ENCODE data around the gene PGAP3. TPM values are rescaled to one million over a fixed set of nuclear protein-coding genes. Genes with fewer than 3 reads are reported as not detected.

Gene PGAP3
- total RNA-seq, 4 donors from 2014 or later = 19.9 to 82.6 (median 46.2) TPM

DNA sequence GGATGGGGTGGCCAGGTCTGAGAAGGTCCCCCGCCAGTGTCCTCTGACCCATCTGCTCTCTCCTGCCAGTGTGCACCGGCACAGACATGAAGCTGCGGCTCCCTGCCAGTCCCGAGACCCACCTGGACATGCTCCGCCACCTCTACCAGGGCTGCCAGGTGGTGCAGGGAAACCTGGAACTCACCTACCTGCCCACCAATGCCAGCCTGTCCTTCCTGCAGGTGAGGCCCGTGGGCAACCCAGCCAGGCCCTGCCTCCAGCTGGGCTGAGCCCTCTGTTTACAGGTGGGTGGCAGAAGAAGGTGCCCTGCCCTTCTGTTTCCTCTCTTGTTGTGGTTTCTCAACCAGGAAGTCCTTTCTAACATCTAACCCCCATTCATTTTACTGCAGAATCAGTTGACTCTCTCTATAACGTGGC lies 19.1 kb upstream of the PGAP3 start:
- H3K27me3 ChIP-seq = no peaks in the 10 kb centered on the region
- H3K4me1 ChIP-seq = peaks cover 34 to 62% (median 60%) of the 10 kb centered on the region in 4 donors
- WGBS, 2 donors (ENCODE audit: low coverage in 1 of 2) = 60% methylated on average over 7 of the region's 7 CpGs; no CpG with 5 or more reads in 1 of the 2 donors
- no peaks in the 10 kb centered on the region for H3K9me3 ChIP-seq
- no peak overlapping the region for H3K4me3 ChIP-seq
- peak overlapping the region; percentile 83 to 92 (median 90) for H3K27ac ChIP-seq
- peak; percentile 73 for DNase-seq
- H3K36me3 ChIP-seq = peaks cover 0 to 24% (median 3%) of the 10 kb centered on the region in 4 donors
- intact Hi-C loops (cut with DNase I; ENCODE audit: low total_unique reads) = no loop called here
- TF ChIP-seq, protein P1, sequence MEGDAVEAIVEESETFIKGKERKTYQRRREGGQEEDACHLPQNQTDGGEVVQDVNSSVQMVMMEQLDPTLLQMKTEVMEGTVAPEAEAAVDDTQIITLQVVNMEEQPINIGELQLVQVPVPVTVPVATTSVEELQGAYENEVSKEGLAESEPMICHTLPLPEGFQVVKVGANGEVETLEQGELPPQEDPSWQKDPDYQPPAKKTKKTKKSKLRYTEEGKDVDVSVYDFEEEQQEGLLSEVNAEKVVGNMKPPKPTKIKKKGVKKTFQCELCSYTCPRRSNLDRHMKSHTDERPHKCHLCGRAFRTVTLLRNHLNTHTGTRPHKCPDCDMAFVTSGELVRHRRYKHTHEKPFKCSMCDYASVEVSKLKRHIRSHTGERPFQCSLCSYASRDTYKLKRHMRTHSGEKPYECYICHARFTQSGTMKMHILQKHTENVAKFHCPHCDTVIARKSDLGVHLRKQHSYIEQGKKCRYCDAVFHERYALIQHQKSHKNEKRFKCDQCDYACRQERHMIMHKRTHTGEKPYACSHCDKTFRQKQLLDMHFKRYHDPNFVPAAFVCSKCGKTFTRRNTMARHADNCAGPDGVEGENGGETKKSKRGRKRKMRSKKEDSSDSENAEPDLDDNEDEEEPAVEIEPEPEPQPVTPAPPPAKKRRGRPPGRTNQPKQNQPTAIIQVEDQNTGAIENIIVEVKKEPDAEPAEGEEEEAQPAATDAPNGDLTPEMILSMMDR (IDR thresholded peaks at IDR 0.05) = no peak
- TF ChIP-seq POLR2A (IDR thresholded peaks at IDR 0.05) = peak; percentile 50
- peak; percentile 28 to 62 (median 43) for TF ChIP-seq POLR2AphosphoS5 (IDR thresholded peaks at IDR 0.05)
- in situ Hi-C loops (cut with MboI; ENCODE audit: low pct_ligation_motif_present in 1 of 4, low pct_unique_long_range_greater_than_20kb in 1 of 4, low sequenced_read_pairs in 3 of 4) = no loop called here

DNA sequence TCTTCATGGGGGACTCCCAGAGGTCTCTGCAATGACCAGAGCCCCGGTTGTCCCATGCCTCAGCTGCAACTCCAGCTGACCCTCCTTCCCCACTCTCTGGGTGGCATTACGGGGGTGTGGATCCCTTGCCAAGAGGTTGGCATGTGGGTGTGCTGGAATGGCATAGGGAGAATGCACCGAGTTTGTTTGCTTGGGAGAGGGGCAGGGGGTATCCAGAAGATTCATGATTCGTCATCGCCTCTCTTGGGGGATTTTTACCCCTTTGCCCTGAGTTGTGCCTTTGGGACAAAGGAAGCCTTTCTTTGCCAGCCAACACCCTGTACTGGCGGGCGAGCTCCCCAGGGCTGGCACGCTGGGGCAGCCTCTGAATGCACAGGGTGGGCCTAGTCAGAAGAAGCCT lies 18.5 kb upstream of the PGAP3 start:
- Histone ChIP-seq H3K9me3 (no peaks in the 10 kb centered on the region), H3K4me3 (peak overlapping the region in 1 of 4 donors; percentile 6), H3K27ac (peak overlapping the region; percentile 83 to 92 (median 90)), H3K4me1 (peaks cover 38 to 64% (median 64%) of the 10 kb centered on the region in 4 donors), H3K27me3 (no peaks in the 10 kb centered on the region), H3K36me3 (peaks cover 0 to 21% (median 3%) of the 10 kb centered on the region in 4 donors)
- WGBS, 2 donors (ENCODE audit: low coverage in 1 of 2) = 45% methylated on average over 7 of the region's 8 CpGs; no CpG with 5 or more reads in 1 of the 2 donors
- intact Hi-C loops (cut with DNase I; ENCODE audit: low total_unique reads) = no loop called here
- no peak for DNase-seq
- TF ChIP-seq EP300 (IDR thresholded peaks at IDR 0.05; ENCODE audit: low read depth) (no peak), POLR2AphosphoS5 (IDR thresholded peaks at IDR 0.05) (no peak), POLR2A (IDR thresholded peaks at IDR 0.05) (no peak)
- TF ChIP-seq, protein P1 (IDR thresholded peaks at IDR 0.05) = no peak
- in situ Hi-C loops (cut with MboI; ENCODE audit: low pct_ligation_motif_present in 1 of 4, low pct_unique_long_range_greater_than_20kb in 1 of 4, low sequenced_read_pairs in 3 of 4) = no loop called here

DNA sequence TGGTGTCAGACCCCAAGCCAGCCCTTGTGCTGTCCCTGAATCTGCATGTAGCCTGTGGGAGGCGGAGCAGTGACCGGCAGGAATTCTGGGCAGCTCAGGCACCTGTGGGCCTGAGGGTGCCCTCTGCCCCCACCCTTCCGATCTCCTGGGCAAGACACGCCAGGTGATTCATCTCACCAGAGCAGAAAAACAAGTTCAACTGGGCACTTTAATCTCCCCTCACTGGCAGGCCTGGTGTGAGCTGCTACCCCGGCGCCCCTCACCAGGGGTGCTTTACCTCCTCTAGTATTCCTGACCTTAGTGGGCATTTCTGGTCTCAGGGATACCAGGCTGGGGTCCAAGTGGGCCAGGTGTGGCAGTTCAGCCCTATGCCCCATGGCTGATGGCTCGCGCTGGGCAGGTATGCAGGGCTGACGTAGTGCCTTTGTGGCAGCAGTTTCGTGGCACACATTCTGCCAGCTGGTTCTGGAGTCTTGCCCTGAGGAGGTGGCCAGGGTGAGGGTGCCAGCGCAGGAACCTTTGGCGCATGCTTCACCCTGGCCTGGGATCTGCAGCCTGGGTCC lies 18.0 kb upstream of the PGAP3 start:
- peaks cover 0 to 17% (median 3%) of the 10 kb centered on the region in 4 donors for H3K36me3 ChIP-seq
- H3K4me3 ChIP-seq = peak overlapping the region in 1 of 4 donors; percentile 6
- H3K4me1 ChIP-seq = peaks cover 38 to 65% (median 64%) of the 10 kb centered on the region in 4 donors
- in situ Hi-C loops (cut with MboI; ENCODE audit: low pct_ligation_motif_present in 1 of 4, low pct_unique_long_range_greater_than_20kb in 1 of 4, low sequenced_read_pairs in 3 of 4) = no loop called here
- no peaks in the 10 kb centered on the region for H3K27me3 ChIP-seq
- peak; percentile 78 for DNase-seq
- 52% methylated on average over 8 of the region's 12 CpGs; no CpG with 5 or more reads in 1 of the 2 donors for WGBS, 2 donors (ENCODE audit: low coverage in 1 of 2)
- no peaks in the 10 kb centered on the region for H3K9me3 ChIP-seq
- TF ChIP-seq POLR2A (IDR thresholded peaks at IDR 0.05) (peak; percentile 18), POLR2AphosphoS5 (IDR thresholded peaks at IDR 0.05) (peak in 2 of 3 donors; percentile 66 to 68), EP300 (IDR thresholded peaks at IDR 0.05; ENCODE audit: low read depth) (no peak)
- TF ChIP-seq, protein P1 (IDR thresholded peaks at IDR 0.05) = peak in 2 of 5 experiments; percentile 18 to 37
- peak overlapping the region; percentile 83 to 92 (median 90) for H3K27ac ChIP-seq
- intact Hi-C loops (cut with DNase I; ENCODE audit: low total_unique reads) = no loop called here

DNA sequence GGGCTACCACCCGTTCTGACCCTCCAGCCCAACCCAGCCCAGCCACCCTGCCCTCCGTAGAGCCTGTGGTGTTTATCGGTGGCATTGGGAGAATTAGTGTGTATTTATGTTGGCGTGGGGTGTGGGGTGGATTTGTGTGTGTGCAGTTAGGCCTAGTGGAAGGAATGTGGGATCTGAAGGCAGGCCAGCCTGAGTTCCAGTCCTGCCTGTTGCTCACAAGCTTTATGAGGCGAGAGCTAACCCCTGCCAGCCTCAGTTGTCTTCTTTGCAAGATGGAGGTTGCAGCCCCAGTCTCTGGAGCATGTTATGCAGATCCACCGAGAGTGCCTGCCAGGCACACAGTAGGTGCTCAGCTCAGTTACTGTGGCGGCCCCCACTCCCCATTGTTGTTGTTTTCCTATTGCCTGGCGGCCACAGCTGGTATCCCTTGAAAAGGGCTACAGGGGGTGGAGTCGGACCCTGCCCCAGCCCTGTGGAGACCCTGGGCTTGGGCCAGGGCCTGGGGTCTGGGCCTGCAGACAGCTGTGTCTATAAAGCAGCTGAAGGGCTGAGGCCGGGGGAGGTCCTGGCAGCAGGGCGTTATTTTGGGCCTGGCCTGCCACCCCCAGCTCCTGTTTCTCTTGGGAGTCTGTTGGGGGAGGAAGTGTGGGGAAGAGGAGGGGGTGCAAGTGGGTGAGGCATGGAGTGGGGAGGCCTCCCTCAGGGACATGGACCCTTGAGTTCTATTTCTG lies 17.1 kb upstream of the PGAP3 start:
- Histone ChIP-seq H3K27me3 (peaks cover 3% of the 10 kb centered on the region), H3K4me1 (peaks cover 38 to 66% (median 64%) of the 10 kb centered on the region in 4 donors), H3K36me3 (peaks cover 0 to 9% (median 3%) of the 10 kb centered on the region in 4 donors), H3K27ac (peak overlapping the region; percentile 83 to 92 (median 90)), H3K9me3 (no peaks in the 10 kb centered on the region), H3K4me3 (no peak overlapping the region)
- TF ChIP-seq POLR2AphosphoS5 (IDR thresholded peaks at IDR 0.05) = no peak
- TF ChIP-seq, protein P1 (IDR thresholded peaks at IDR 0.05) = peak in 3 of 5 experiments; percentile 11 to 60 (median 33)
- intact Hi-C loops (cut with DNase I; ENCODE audit: low total_unique reads) = no loop called here
- WGBS, 2 donors (ENCODE audit: low coverage in 1 of 2) = 48% methylated on average over 10 of the region's 11 CpGs; no CpG with 5 or more reads in 1 of the 2 donors
- no peak for DNase-seq
- in situ Hi-C loops (cut with MboI; ENCODE audit: low pct_ligation_motif_present in 1 of 4, low pct_unique_long_range_greater_than_20kb in 1 of 4, low sequenced_read_pairs in 3 of 4) = no loop called here

All from transverse colon (tissue), 4 donors.